ENCODE measurements around the gene PDE2A.

DNA sequence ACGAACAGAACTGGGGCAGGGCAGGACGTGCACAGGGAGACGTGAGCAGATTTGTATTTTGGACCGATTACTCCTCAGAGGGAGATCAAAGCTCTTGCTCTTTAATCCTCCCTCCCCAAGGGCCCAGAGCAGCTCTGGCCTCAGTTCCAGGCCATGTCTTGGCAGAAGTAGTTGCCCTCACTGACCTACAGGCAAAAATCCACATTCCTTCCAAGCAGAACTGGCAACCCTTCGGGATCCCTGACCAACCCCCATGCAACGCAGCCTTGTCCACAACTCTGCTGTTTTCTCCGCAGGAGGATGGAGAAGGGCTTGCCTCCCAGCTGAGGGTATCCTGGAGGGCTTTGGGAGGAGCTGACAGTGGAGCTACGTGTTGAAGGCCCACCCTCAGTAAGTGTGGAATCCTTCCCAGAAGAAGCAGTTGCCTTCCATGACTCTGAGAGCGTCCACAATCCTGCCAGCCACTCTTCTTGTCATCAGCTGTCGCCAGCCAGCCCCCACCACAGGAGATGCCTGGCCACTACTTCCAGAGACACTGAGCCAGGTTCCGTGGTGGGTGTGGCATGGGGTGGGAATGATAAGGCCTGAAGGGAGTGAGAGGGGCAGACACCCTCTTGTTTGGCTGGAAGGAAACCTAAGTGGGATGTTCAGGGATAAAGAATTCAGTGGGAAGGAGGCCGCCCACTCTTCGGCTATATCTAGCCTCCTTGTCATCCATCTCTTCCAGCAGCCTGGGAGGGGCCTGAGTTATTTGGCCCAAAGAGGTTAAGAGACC, 68.1 kb downstream of the PDE2A start:
- TF ChIP-seq CTCF (IDR thresholded peaks at IDR 0.05): no peak
- TF ChIP-seq POLR2A (IDR thresholded peaks at IDR 0.05): no peak

Measured in lower leg skin (tissue), 3 donors.